22Rv1 (cell line): ENCODE data around the gene PPP1R26.

Source experiments
- ZFX ChIP-seq: fragments of 450-650 bp; IDR thresholded peaks from 2 replicates; pipeline ENCODE4 v1.6.1; 2017; ENCODE audit warnings: antibody characterized with exemption, borderline replicate concordance
- TF ChIP-seq, protein P1 (sequence below): fragments of 450-650 bp; IDR thresholded peaks from 2 replicates; pipeline ENCODE4 v1.5.1; 2017; ENCODE audit warnings: mild to moderate bottlenecking

- TF ChIP-seq, protein P1, sequence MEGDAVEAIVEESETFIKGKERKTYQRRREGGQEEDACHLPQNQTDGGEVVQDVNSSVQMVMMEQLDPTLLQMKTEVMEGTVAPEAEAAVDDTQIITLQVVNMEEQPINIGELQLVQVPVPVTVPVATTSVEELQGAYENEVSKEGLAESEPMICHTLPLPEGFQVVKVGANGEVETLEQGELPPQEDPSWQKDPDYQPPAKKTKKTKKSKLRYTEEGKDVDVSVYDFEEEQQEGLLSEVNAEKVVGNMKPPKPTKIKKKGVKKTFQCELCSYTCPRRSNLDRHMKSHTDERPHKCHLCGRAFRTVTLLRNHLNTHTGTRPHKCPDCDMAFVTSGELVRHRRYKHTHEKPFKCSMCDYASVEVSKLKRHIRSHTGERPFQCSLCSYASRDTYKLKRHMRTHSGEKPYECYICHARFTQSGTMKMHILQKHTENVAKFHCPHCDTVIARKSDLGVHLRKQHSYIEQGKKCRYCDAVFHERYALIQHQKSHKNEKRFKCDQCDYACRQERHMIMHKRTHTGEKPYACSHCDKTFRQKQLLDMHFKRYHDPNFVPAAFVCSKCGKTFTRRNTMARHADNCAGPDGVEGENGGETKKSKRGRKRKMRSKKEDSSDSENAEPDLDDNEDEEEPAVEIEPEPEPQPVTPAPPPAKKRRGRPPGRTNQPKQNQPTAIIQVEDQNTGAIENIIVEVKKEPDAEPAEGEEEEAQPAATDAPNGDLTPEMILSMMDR = no peak
- TF ChIP-seq ZFX = no peak
Measured at GRCh38 chr9:135519179-135519971, 39.8 kb downstream of the PPP1R26 start.
